Measurements from ENCODE around the gene MTG2. TPM values are rescaled to one million over a fixed set of nuclear protein-coding genes. Genes with fewer than 3 reads are reported as not detected.

Gene MTG2
- total RNA-seq, 1 donor from 2014 or later = 13.3 TPM

- Histone ChIP-seq H3K9me3 (no peaks in the 10 kb centered on the region), H3K36me3 (peaks cover 0 to 21% of the 10 kb centered on the region in 2 donors), H3K27me3 (no peaks in the 10 kb centered on the region), H3K27ac (no peak overlapping the region), H3K4me1 (no peaks in the 10 kb centered on the region), H3K4me3 (no peak overlapping the region)
- intact Hi-C loops (cut with DNase I) = no loop called here
- TF ChIP-seq POLR2A (IDR thresholded peaks at IDR 0.05) = no peak
- no peak for TF ChIP-seq POLR2AphosphoS5 (IDR thresholded peaks at IDR 0.05; ENCODE audit: insufficient read depth in 1 of 2, low read depth in 1 of 2)
- no peak for TF ChIP-seq CTCF (IDR thresholded peaks at IDR 0.05)
- DNase-seq (ENCODE audit: extremely low spot score in 2 of 2) = no peak
Observed at GRCh38 chr20:62205618-62206387, 23.0 kb downstream of the MTG2 start.

GRCh38 chr20:62206388-62206775, 23.6 kb downstream of the MTG2 start:
- no peak for DNase-seq (ENCODE audit: extremely low spot score in 2 of 2)
- intact Hi-C loops (cut with DNase I) = no loop called here
- no peaks in the 10 kb centered on the region for H3K9me3 ChIP-seq
- no peaks in the 10 kb centered on the region for H3K4me1 ChIP-seq
- TF ChIP-seq POLR2A (IDR thresholded peaks at IDR 0.05) (no peak), CTCF (IDR thresholded peaks at IDR 0.05) (no peak), POLR2AphosphoS5 (IDR thresholded peaks at IDR 0.05; ENCODE audit: insufficient read depth in 1 of 2, low read depth in 1 of 2) (no peak)
- H3K4me3 ChIP-seq = no peak overlapping the region
- H3K36me3 ChIP-seq = peaks cover 0 to 15% of the 10 kb centered on the region in 2 donors
- no peaks in the 10 kb centered on the region for H3K27me3 ChIP-seq
- no peak overlapping the region for H3K27ac ChIP-seq

GRCh38 chr20:62208061-62208794, 25.4 kb downstream of the MTG2 start:
- H3K27me3 ChIP-seq = no peaks in the 10 kb centered on the region
- TF ChIP-seq POLR2AphosphoS5 (IDR thresholded peaks at IDR 0.05; ENCODE audit: insufficient read depth in 1 of 2, low read depth in 1 of 2) (no peak), CTCF (IDR thresholded peaks at IDR 0.05) (no peak), POLR2A (IDR thresholded peaks at IDR 0.05) (no peak)
- no peak for DNase-seq (ENCODE audit: extremely low spot score in 2 of 2)
- no peaks in the 10 kb centered on the region for H3K9me3 ChIP-seq
- H3K27ac ChIP-seq = no peak overlapping the region
- no peaks in the 10 kb centered on the region for H3K4me1 ChIP-seq
- intact Hi-C loops (cut with DNase I) = no loop called here
- H3K36me3 ChIP-seq = peaks cover 0 to 1% of the 10 kb centered on the region in 2 donors
- no peak overlapping the region for H3K4me3 ChIP-seq

- no peak for DNase-seq (ENCODE audit: extremely low spot score in 2 of 2)
- no peak for TF ChIP-seq POLR2A (IDR thresholded peaks at IDR 0.05)
- no peak for TF ChIP-seq CTCF (IDR thresholded peaks at IDR 0.05)
- TF ChIP-seq POLR2AphosphoS5 (IDR thresholded peaks at IDR 0.05; ENCODE audit: insufficient read depth in 1 of 2, low read depth in 1 of 2) = no peak
- intact Hi-C loops (cut with DNase I) = no loop called here
- H3K27ac ChIP-seq = no peak overlapping the region
- H3K4me1 ChIP-seq = no peaks in the 10 kb centered on the region
- no peaks in the 10 kb centered on the region for H3K9me3 ChIP-seq
- H3K4me3 ChIP-seq = no peak overlapping the region
- no peaks in the 10 kb centered on the region for H3K36me3 ChIP-seq
- no peaks in the 10 kb centered on the region for H3K27me3 ChIP-seq
Observed at GRCh38 chr20:62208795-62209755, 26.2 kb downstream of the MTG2 start.
